DND-41 (cell line): ENCODE results near the gene ECE2.

Source experiments
- CTCF ChIP-seq: IDR thresholded peaks from 2 replicates; pipeline ENCODE4 v1.5.1; 2012; ENCODE audit warnings: borderline replicate concordance, low read length, moderate library complexity, mild to moderate bottlenecking; ENCODE audit not compliant: poor library complexity, severe bottlenecking; ENCODE audit errors: extremely low read depth
- EZH2 ChIP-seq: IDR thresholded peaks from 3 replicates; pipeline ENCODE4 v1.6.1; 2012; ENCODE audit warnings: borderline replicate concordance, low read depth, mild to moderate bottlenecking, moderate library complexity, low read length, inconsistent platforms; ENCODE audit not compliant: severe bottlenecking

- TF ChIP-seq CTCF (no peak), EZH2 (no peak)
Measured at GRCh38 chr3:184258926-184259325, 16.9 kb upstream of the ECE2 start.
